ENCODE measurements around the gene HMMR.
A peak's percentile ranks its signal among the peaks of the same experiment; 100 is the strongest.

The HMMR gene

DNA sequence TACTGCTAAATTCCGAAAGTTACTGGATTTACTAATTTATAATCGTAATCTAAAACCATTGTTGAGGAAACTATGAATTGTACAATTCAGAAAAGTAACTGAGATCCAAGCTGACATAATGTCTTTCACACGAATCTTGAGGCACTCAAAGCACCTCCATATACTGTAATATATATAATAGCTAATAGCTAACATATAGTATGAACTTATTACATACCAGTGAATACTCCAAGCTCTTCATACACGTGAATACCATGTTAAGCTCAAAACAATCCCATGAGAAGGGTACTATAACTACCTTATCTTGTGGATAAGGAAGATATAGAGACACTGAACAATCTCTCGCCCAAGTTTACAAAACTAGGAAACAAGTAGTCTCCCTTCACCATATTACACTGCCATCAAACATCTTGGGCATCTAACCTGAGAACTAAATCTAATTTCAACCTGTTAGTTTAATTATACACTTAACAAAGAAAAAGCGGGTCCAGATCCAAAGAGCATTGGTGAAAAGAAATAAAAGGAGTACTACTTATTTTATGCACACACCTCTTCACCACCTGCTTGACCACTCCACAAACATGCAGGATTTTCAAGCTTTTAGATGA lies 1.6 kb upstream of the HMMR start:
- DNase-seq (ENCODE audit: low spot score), result no peak

DNA sequence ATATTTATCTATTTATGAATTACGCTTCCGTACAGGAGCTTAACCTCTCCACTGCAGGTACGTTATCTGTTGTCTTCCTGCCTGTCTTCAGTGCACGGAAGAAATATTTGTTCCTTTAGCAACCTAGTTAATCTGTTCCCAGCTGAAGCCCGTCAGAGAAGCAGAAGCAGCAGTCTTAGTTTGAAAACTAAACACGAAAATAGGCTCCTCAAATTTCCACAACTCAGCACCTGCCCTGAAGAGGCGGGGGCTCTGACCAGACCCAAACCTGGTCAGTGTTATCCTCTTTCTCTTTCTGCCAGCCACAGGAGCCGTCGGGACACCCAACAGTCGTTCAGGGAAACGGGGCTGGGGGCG lies 992 bp upstream of the HMMR start:
- no peak for DNase-seq (ENCODE audit: low spot score)

DNA sequence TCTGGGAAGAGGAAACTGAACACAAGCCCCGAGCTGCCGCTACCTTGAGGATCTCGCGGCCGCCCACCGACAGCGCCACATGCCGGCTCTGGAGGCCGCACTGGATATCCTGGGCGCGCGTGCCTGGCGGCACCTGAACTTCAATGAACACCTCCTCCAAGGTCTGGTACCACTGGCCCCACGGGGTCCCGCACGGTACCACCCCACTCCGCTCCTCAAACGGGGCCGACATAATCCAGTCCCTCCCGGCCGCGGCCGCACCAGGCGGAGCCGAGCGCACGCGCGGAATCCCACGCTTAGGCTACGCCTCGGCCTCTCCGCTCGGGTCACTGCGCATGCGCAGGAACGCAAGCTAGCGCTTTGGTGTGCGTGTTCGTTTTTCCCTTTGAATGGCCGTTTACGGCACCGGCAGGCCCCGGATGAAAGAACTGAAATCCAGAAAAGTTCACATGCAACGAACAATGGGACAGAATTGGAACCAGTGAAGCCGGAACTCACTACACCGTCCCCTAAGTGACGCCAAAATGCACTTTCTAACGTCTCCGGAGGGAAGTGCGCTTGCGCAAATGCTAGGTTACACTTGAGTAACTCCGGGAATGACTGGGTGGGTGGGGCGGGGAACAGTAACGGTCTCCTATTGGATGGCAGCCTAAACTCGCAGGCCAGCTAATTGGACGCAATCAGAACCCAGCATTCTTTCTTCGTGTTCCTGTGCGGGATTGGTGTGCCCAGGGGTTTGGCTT lies 442 bp upstream of the HMMR start, which contains the start of gene NUDCD2:
NUDCD2 (minus strand) TSS at position 284 of the 743 bp plus-strand sequence; CDS start at position 232, 52 bp downstream.
- DNase-seq (ENCODE audit: low spot score), result peak; percentile 99

DNA sequence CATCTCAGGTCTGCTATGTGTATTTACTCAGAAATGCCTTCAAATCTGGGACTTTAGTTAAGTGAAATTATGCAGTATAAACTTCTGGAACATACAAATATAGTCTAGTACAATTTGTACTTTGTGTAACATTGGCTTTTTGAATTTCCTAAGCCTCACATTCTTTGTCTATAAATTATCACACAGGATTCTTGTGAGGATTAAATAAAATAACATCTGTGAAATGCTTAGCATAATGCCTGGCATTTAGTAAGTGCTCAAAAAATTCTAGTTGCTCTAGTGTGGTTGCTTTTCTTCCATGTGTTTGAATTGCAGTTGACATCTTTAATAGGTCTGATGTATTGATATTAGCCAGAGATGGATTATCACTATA lies 2.6 kb downstream of the HMMR start:
- no peak for DNase-seq (ENCODE audit: low spot score)

DNA sequence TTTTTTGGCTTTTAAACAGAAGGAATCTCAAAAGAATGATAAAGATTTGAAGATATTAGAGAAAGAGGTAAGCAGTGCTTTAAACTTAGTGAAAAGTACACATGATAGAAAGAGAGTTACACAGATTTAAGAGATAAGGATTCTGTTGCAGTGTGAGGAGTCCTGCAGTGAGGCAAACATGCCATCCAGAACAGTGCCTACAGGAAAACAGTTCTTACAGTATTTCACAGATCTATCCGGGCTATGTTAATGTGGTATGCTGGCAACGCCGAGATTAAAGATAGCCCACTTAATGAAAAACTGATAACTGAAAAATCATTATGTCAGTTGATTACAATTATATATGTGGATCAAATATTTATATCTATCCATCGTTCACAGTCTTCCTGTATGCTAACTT lies 7.2 kb downstream of the HMMR start:
- no peak for DNase-seq (ENCODE audit: low spot score)

DNA sequence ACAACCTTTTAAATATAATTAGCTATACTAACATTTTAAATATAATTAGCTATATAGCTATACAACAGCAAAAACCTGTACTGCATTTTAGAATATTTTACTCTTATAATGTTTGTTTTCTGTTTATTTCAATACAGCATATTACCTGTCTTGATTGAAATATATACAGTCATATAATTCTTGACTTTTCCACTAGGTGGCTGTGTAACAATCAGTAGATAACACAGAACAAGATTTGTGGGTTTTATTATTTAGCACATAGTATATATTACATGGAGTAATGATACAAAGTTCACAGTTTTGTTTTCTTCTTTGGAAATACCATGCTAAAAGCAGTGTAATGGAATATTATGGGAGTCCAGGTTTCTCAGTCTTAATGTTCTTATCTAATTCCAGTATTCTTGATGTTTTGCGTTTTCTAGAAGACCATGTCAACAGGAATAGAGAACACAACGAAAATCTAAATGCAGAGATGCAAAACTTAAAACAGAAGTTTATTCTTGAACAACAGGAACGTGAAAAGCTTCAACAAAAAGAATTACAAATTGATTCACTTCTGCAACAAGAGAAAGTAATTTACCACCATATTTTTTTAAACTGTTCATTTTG lies 13.3 kb downstream of the HMMR start:
- peak; percentile 31 for DNase-seq (ENCODE audit: low spot score)

DNA sequence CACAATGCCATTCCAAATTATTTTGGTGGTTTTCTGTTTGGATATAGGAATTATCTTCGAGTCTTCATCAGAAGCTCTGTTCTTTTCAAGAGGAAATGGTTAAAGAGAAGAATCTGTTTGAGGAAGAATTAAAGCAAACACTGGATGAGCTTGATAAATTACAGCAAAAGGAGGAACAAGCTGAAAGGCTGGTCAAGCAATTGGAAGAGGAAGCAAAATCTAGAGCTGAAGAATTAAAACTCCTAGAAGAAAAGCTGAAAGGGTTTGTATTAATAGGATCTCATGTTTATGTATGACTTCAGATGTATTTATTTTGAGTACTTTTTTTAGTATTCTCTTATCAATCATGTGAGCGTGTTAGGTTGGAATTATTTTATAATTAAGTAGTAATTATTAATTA lies 15.0 kb downstream of the HMMR start:
- DNase-seq (ENCODE audit: low spot score), result no peak

DNA sequence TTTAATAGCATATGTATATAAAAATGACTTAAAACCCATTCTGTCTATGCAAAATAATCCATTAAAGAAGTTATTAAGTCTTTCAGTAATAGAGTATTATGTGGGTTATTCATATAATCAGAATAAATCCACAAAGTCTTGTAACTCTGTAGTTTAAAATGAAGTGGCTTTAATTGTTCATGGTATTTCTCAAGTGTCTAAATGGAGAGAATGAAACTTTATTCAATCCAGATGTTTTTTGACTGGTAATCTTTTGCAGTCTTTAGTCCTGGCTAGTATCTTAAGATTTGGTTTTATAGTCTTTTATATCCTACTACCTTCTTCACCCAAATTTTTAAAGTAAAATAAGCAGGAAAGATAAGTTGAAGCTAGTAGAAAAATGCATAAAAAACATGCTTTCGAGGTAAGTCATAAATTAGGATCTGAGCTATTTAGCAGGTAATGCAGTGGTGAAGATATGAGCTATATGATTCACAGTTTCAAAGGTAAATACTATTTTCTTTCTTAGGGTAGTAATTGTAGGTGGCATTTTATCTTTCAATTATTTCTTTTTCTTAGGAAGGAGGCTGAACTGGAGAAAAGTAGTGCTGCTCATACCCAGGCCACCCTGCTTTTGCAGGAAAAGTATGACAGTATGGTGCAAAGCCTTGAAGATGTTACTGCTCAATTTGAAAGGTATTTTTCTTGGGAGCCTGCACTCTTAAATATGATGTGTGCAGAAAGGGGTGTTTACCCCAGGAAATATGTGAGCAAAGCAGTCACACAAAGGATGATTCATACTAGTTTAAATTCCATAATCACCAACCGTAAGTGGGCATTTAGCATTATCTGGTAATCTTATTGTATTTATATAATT lies 17.9 kb downstream of the HMMR start:
- DNase-seq (ENCODE audit: low spot score), result no peak

DNA sequence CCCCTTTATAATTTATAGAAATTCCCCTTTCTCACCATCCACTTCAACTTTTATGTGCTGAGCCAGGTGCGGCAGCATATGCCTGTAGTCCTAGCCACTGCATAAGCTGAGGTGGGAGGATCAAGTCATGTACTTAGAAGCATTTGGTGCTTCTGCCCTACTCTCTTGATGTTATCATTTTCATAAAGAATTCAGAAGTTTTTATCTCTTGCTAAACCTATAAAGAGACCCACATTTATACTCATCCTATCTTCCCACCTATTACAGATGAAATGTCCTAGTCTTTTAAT lies 18.5 kb downstream of the HMMR start:
- DNase-seq (ENCODE audit: low spot score), result no peak

DNA sequence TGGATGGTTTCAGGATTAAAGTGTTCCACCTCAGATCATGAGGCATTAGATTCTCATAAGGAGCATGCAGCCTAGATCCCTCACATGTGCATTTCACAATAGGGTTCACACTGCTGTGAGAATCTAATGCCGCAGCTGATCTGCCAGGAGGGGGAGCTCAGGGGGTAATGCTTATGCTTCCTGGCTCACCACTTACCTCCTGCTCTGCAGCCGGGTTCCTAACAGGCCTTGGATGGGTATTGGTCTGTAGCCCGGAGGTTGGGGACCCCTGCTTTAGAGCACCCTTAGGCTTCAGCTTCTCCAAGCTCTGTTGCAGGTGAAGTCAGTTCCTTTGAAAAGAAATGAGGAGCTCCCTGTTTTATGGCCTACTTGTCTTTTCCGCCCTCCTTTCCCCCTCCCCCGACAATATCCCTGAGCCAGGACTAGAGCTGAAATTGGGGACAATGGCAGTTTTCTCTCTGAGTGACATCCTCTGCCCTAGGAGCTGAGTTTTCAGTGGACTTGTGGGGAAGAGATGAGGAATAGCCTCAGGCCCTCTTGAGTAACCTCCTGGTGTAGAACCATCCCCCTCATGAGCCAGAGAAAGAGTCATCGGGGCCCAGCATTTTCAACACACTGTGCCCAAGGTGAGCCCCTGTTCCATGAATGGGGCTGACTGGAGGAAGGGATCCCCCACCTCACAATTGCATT lies 28.8 kb downstream of the HMMR start:
- peak; percentile 36 for DNase-seq (ENCODE audit: low spot score)

DNA sequence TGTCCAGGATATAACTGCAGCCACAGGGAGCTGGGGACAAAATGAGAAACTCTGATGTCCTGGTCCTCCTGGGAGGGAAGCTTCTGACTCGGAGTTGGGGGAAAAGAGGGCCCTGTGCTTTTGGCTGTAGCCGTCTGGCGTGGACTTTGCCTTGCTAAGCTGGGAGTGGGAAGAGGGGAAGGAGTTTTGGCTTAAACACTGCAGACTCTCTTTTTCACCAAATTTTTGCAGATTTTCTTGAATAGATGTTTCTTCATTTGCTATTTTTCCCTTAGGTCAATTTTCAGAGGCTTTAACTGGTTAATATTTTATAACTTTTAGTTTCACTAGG lies 29.3 kb downstream of the HMMR start:
- DNase-seq (ENCODE audit: low spot score), result no peak

DNA sequence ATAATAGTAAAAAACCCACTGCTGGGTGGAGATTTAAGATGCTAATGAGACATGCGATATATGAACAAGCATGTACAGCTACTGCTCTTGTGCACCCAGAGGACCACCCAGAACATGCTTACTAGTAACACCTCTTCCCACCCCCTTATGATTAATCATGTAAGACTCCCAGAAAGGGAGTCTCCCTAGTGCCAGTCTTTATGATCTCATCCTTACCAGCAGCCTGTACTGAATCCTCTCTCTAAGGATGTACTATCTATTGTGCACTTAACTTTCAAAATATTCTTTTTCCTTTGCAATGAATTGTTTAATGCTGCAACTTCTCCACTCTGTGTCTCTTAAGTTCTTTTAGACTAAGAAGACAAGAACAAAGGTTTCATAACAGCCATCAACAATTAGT lies 35.9 kb downstream of the HMMR start:
- DNase-seq (ENCODE audit: low spot score), result no peak

DNA sequence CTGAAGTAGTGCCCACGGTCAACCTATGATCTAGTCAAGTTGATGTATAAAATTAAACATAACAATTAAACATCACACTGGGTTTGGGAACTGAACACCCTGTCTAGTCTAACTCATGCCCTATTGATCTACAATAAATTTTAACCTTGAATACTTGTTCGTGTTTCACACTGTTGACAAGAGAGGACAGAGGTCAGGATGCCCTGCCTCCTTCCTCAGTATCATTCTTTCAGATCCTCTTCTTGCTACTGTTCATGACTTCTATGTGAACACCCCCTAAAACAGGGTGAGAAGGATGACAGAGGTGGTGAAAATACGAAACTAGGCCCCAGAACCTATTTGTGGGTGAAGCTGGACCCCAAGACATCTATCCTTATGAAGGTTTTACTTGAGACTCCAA lies 36.9 kb downstream of the HMMR start:
- DNase-seq (ENCODE audit: low spot score), result no peak

DNA sequence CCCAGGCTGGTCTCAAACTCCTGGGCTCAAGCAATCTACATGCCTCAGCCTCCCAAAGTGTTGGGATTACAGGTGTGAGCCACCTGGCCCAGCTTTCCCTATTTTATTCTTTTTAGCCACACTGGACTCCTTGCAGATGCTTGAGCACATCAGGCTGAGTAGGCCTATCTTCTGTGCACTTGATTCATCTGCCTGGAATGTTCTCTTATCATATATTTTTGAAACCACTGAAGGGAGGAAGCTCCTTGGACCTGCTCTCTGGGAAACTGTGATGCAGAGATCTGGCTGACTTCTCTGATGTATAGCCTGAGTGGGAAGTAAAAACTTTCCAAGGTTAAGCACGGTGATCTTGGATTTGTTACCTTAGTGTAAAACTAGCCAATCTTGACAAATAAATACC lies 38.5 kb downstream of the HMMR start:
- DNase-seq (ENCODE audit: low spot score), result no peak

DNA sequence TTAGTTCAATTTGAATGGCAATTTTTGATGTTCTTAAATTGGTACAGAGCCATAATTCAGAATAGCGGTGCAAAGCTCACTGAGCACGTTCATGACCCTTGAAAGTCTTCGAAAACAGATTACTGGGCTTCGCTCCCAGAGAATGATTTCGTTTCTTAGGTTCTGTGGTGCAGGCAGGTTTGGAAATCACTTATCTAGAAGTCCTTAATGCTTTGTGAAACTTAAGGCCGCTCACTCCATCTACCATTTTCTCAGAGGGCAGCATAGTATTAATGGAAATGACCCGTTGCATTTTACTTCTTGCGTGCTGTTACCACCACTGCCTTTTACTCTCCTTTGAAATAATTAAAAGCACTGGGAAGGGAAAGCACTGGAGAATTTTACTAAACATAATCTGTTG lies 42.1 kb downstream of the HMMR start:
- DNase-seq (ENCODE audit: low spot score), result no peak

DNA sequence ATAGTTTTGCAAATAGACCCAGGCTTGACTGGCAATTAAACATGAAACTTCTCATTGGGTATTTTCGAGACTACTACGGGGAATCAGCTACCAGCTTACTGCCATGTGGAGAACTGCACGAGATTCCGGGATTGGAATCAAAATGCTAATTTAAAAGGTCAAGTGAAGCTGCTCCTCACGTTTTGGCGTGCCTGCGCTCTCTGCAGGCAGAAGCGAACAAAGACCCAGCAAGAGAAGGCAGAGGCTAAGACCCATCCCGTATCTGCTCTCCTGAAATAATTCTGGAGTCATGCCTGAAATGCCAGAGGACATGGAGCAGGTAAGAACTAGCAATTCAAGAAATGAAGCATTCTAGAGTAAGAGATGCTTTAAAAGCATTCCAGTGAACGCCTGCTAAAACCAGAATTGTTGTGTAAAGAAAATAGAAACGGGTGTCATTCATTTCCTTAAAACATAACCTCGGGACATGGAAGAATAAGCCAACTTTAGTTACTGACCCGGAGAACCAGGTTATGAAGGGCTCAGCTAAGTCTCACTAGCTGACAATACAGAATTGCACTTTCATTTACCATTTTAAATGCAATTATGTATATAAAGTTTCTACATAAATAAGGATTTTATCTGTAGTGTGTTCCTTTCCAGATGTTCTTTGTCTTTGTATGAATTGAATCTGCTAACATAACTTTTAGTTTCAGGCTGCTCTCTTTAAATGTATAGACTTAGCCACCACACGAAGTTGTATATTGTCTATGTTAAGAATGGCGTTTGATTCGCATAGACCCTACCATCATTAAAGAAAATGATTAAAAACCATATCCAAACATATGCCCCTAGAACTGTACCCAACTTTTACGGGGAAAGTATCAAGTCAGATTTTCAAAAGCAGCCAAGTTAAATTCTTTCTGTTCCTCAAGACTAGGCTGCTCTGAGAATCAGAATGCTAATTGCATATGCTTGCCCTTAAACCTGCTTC lies 43.0 kb downstream of the HMMR start:
- DNase-seq (ENCODE audit: low spot score), result peak; percentile 67

DNA sequence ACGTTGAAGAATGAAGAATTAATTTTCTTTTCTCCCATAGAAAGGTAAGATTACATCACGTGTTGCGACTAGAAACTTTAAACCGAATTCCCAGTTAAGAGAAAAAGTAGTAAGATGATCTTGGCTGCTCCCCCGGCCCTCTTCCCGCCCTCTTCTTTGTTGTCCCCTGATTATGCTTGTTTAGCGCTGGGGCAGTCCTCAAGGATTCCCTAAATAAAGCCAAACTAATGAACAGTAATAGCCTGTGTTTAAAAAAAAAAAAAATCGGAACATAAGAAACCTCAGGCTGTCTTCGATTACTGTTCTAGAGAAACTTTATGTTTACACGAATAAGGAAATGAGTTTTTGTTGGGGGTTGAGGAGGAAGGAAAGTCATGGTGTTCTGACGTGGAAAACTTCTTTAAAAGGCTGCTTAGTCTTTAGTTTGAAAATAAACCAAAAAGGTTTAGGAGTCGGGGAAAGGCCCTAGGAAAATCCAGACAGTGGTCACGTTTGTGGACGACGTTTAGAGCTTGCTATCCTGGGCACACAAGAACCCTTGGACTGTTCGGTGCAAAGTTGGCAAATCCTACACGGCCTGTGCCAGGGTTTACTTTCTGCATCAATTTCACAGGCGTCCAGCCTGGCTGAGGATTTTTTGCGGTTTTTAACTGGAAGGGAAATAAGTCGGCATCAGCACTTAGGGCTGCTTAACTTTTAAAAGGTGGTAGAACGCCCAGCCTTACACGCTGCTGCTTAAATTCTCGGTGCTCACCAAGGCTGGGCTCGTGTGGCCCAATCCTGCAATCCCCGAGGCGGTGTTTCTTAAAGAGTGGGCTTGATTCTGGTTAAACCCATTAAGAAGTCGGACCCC lies 43.9 kb downstream of the HMMR start:
- peak; percentile 65 for DNase-seq (ENCODE audit: low spot score)

DNA sequence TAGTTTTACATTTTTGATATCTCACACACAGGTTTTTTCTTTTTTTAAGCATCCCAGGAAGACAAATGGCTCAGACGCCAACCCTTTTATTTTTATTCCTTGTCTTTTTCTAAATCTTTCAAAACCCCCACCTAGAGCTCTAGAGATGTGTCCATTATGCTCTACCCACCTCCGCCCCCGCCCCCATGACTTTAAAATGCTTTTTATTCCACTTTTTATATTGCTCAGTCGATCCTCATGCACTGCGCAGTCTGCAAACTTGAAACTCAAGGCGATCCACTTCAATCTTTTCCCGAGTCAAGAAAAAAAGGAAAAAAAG lies 44.6 kb downstream of the HMMR start:
- DNase-seq (ENCODE audit: low spot score), result no peak

DNA sequence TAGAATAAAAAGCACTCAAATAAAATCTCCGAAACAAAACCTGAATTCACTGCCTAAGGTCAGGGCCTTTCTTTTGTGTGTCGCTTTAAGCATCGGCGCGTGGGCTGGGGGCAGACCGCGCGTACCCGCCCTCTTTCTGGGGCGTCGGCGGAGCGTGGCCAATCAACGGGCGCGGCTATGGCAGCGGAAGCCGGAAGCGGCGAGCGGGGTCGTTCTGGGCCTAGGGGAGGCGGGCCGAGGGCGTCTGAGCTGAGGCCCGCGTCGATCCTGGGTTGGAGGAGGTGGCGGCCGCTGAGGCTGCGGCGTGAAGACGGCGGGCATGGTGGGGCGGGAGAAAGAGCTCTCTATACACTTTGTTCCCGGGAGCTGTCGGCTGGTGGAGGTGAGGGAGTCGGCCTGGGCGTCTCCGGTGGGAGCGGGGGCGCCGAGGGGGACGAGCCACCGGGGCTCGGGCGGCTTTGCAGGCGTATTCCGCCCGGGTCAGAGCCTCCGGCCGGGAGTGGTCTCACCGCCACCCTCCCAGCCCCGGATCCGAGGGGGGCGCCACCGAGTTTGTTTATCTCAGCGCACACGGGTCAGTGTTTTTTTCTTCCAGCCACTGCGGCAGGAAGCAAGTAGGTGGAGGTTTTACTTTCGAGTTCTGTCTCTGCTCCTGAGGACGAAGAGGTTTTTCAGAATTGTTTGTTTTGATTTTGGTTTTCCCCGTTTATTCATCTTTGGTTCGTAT lies 45.1 kb downstream of the HMMR start, which contains the start of gene MAT2B:
MAT2B (plus strand) TSS at position 252 of the 727 bp plus-strand sequence; CDS start at position 320, 68 bp downstream.
- peak; percentile 94 for DNase-seq (ENCODE audit: low spot score)

DNA sequence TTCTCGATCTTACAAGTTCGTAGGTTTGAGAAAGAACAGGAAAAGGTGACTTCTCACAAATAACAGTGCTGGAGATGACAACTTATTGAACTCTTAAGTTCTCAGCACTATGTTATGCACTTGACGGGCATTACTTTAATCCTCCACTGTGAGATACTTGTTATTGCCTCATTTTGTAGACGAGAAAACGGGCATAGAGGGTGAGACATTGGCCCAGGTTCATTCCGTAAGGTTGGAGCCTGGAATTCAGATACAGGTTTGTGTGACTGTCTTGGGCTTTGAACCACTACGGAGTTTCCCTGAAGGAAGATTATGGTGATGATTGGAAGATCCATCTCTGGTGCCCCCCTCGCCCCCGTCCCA lies 45.6 kb downstream of the HMMR start:
- DNase-seq (ENCODE audit: low spot score), result no peak

Measured in hematopoietic multipotent progenitor cell treated with erythropoietin and hydrocortisone succinate and interleukin-3 and kit ligand, for 17 days (in vitro differentiated cells).